Stomach (tissue), 9 donors: ENCODE results near the gene FOSB. TPM values are rescaled to one million over a fixed set of nuclear protein-coding genes. Genes with fewer than 3 reads are reported as not detected.

Experiments
- DNase-seq, 2 donors: peaks; one replicate each; pipeline versions ENCODE4 v3.0.0 to v3.0.0-alpha.2; 2013 to 2019
- H3K27ac ChIP-seq, 5 donors: fragments of 200-600 bp in 4 of 5; sonication (generic) in 4 of 5; one replicate each; pipeline ENCODE4 v1.5.1; 2013 to 2019; ENCODE audit warnings: mild to moderate bottlenecking in 1 of 5, moderate library complexity in 1 of 5
- H3K27me3 ChIP-seq, 3 donors: fragments of 200-600 bp; sonication (generic); one replicate each; pipeline ENCODE4 v1.5.1; 2017 to 2019; ENCODE audit warnings: mixed run types in 1 of 3
- H3K36me3 ChIP-seq, 4 donors: fragments of 200-600 bp; sonication (generic); 1 replicate in 3 of 4; 2 replicates in 1 of 4; pipeline ENCODE4 v1.5.1; 2016 to 2019
- H3K4me1 ChIP-seq, 4 donors: fragments of 200-600 bp; sonication (generic); one replicate each; pipeline ENCODE4 v1.5.1; 2016 to 2019
- H3K4me3 ChIP-seq, 4 donors: fragments of 200-600 bp; sonication (generic) in 3 of 4; one replicate each; pipeline ENCODE4 v1.5.1; 2016 to 2019; ENCODE audit warnings: mild to moderate bottlenecking in 1 of 4
- H3K9me3 ChIP-seq, 4 donors: fragments of 200-600 bp; sonication (generic); one replicate each; pipeline ENCODE4 v1.5.1; 2016 to 2019
- EP300 ChIP-seq: sonication (generic); formaldehyde crosslinking; IDR thresholded peaks from one replicate; pipeline ENCODE4 v1.6.1; 2017; ENCODE audit warnings: antibody characterized with exemption
- POLR2A ChIP-seq, 4 donors: fragments of 450-650 bp; IDR thresholded peaks; one replicate each; pipeline ENCODE4 v1.6.1; 2016; ENCODE audit warnings: antibody characterized with exemption in 4 of 4, control low read depth in 2 of 4, mild to moderate bottlenecking in 1 of 4, moderate library complexity in 1 of 4
- POLR2AphosphoS5 ChIP-seq, 3 donors: sonication (generic); formaldehyde crosslinking; IDR thresholded peaks; one replicate each; pipeline ENCODE4 v1.6.1; 2016; ENCODE audit warnings: antibody characterized with exemption in 3 of 3
- whole genome bisulfite sequencing, 5 donors: extraction: QIAGEN DNeasy Blood & Tissue Kit in 3 of 5; methylation state at CpG; one replicate each; pipeline versions ENCODE4 v1.1.5 to v1.1.7; 2013 to 2018; 5-methylcytosine and 5-hydroxymethylcytosine counted together
- intact Hi-C: fragments of 100-400 bp; cut with DNase I; formaldehyde crosslinking; loops from one replicate; pipeline ENCODE4 v1.15.1; 2023; ENCODE audit warnings: low total_unique reads
- polyA plus RNA-seq, 3 donors: library from polyadenylated mRNA; stranded (reverse); fragments of 200-250 nt; gene quantifications; one replicate each; pipeline ENCODE4 v1.2.3, GENCODE V29; 2013
- total RNA-seq, 5 donors: library from RNA; depleted of rRNA; stranded (reverse); fragments of >200 nt; gene quantifications; one replicate each; pipeline versions ENCODE4 v1.1.0 to v1.2.3, GENCODE V29; 2014 to 2016
- TF ChIP-seq, protein P1 (sequence below), 7 experiments: fragments of 450-650 bp in 4 of 7; fragments of 200-600 bp in 3 of 7; sonication (generic) in 3 of 7; IDR thresholded peaks; one replicate each; pipeline ENCODE4 v1.5.1; 2016 to 2019; ENCODE audit warnings: antibody characterized with exemption in 7 of 7, control low read depth in 2 of 7, mild to moderate bottlenecking in 1 of 7
- donor health status: healthy with polysubstance abuse.
- donor health status: Bipolar disorder and iron deficiency.
- donor health status: healthy.

The FOSB gene
- total and polyA plus RNA-seq, 8 donors = 1.2 to 76.8 (median 9.0) TPM

DNA sequence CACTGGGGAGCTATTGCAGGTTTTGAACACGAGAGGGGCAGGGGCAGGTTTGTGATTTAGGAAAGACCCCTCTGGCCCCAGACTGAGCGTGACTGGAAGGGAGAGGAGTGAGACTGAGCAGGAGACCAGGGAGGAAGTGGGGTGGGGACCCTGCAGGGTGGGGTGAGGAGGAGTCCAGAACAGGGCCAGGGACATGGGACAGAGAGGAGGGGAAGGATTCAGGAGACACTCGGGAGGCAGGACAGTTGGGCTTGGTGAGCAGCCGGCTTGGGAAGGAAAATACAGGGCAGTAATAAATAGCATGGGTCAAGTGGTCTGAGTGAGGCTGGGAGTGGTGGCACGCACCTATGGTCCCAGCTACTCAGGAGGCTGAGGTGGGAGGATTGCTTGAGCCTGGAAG is 9.4 kb downstream of the FOSB start:
- no peaks in the 10 kb centered on the region for H3K9me3 ChIP-seq
- no peak overlapping the region for H3K27ac ChIP-seq
- DNase-seq = no peak
- H3K4me1 ChIP-seq = peaks cover 7 to 33% (median 21%) of the 10 kb centered on the region in 4 donors
- peaks cover 0 to 29% (median 17%) of the 10 kb centered on the region in 3 donors for H3K27me3 ChIP-seq
- H3K36me3 ChIP-seq = peaks cover 0 to 16% (median 0%) of the 10 kb centered on the region in 4 donors
- TF ChIP-seq POLR2AphosphoS5 (IDR thresholded peaks at IDR 0.05) (no peak), EP300 (no peak), POLR2A (IDR thresholded peaks at IDR 0.05) (no peak)
- TF ChIP-seq, protein P1, sequence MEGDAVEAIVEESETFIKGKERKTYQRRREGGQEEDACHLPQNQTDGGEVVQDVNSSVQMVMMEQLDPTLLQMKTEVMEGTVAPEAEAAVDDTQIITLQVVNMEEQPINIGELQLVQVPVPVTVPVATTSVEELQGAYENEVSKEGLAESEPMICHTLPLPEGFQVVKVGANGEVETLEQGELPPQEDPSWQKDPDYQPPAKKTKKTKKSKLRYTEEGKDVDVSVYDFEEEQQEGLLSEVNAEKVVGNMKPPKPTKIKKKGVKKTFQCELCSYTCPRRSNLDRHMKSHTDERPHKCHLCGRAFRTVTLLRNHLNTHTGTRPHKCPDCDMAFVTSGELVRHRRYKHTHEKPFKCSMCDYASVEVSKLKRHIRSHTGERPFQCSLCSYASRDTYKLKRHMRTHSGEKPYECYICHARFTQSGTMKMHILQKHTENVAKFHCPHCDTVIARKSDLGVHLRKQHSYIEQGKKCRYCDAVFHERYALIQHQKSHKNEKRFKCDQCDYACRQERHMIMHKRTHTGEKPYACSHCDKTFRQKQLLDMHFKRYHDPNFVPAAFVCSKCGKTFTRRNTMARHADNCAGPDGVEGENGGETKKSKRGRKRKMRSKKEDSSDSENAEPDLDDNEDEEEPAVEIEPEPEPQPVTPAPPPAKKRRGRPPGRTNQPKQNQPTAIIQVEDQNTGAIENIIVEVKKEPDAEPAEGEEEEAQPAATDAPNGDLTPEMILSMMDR (IDR thresholded peaks at IDR 0.05) = no peak
- intact Hi-C loops = loop anchor here (5.0 kb wide), 1 partner anchor 35 kb away; no protein-coding TSS in a partner anchor
- 28 to 51% (median 44%) methylated on average over 5 of the region's 5 CpGs for WGBS, 5 donors
- no peak overlapping the region for H3K4me3 ChIP-seq

DNA sequence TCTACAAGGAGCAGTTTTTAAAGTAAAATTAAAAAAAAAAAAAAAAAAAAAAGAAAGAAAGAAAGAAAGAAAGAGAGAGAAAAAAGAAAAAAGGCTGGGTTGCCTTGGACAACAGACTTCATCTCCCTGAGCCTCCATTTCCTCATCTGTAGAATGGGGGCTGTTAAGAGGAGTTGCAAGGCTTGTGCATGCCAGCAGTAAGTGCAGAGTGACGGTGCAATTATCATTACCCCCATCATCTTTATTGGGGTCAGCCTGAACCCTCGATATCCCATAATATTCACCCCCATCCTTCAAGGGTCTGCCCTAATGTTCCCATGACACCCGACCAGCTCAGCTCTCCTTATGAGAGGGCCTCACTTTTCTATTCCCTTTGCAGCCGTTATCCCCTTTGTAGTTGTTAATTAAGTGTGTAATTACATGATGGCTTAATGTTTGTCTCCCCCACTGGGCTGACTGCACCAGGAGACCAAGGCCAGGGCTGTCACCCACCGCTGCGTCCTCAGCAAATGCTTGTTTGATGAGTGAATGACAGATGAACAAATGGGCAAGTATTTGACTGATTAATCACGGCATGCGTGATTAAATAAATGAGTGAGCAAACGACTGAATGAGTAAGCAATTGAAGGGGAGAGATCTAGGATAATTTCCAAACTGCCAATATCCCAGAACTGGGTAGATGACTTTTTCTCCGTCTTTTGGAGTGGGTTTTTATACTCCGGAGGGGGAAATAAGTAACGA is 10.1 kb downstream of the FOSB start:
- Histone ChIP-seq H3K4me1 (peaks cover 7 to 26% (median 14%) of the 10 kb centered on the region in 4 donors), H3K27ac (peak overlapping the region; percentile 85 to 98 (median 95)), H3K36me3 (peaks cover 0 to 9% (median 0%) of the 10 kb centered on the region in 4 donors), H3K4me3 (peak overlapping the region; percentile 45 to 53 (median 46)), H3K9me3 (no peaks in the 10 kb centered on the region), H3K27me3 (peaks cover 0 to 22% (median 12%) of the 10 kb centered on the region in 3 donors)
- no peak for DNase-seq
- TF ChIP-seq, protein P1 (IDR thresholded peaks at IDR 0.05) = no peak
- TF ChIP-seq EP300 (no peak), POLR2A (IDR thresholded peaks at IDR 0.05) (no peak), POLR2AphosphoS5 (IDR thresholded peaks at IDR 0.05) (no peak)
- intact Hi-C loops = loop anchor here (5.0 kb wide), 1 partner anchor 36 kb away; no protein-coding TSS in a partner anchor
- WGBS, 5 donors = 4 to 8% (median 8%) methylated on average over 12 of the region's 12 CpGs

DNA sequence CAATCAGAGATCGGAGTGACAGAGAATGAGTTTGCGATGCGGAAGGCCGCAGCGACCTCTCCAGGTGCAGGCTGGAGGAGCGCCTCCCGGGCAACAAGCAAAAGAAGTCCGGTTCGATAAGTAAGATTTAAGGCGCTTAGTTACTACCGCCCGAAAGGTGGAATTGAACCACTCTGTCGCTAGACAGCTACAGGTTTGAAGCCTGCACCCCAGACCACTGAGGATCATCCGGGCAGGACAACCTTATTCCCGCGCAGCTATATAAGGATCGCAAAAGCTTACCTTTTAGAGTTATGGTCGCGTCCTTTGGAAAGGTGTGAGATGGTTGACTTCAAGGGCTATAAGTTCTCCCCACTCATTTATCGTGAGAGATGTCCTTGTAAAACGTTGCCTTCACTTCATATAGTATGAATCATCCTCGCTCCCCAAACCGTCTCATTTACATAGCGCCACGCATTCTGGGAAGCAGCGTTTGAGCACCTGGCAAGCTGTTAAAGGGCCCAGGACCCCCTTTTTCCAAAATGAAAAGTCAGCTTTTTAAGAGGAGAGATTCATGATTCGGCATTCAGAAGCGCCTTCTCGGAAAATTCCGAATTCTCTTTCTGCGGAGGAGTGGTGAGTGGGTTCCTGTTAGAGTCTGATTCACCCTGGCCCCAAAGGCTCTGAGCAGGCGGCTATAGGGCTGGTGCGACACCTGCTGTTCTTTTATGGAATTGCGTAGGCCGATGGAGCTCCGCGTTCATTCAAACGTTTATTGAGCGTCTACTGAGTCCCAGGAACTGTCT is 10.8 kb downstream of the FOSB start:
- H3K4me3 ChIP-seq = peak overlapping the region; percentile 45 to 53 (median 46)
- TF ChIP-seq, protein P1 (IDR thresholded peaks at IDR 0.05) = peak in 5 of 7 experiments; percentile 96 to 100 (median 97)
- no peak for TF ChIP-seq POLR2A (IDR thresholded peaks at IDR 0.05)
- TF ChIP-seq EP300 = no peak
- TF ChIP-seq POLR2AphosphoS5 (IDR thresholded peaks at IDR 0.05) = peak in 2 of 3 donors; percentile 46 to 75
- H3K4me1 ChIP-seq = peaks cover 7 to 22% (median 11%) of the 10 kb centered on the region in 4 donors
- H3K9me3 ChIP-seq = no peaks in the 10 kb centered on the region
- peaks cover 0 to 15% (median 4%) of the 10 kb centered on the region in 3 donors for H3K27me3 ChIP-seq
- H3K36me3 ChIP-seq = peaks cover 0 to 1% (median 0%) of the 10 kb centered on the region in 4 donors
- peak; percentile 86 to 95 for DNase-seq
- H3K27ac ChIP-seq = peak overlapping the region; percentile 85 to 98 (median 95)
- WGBS, 5 donors = 0% methylated on average over 34 to 39 of the region's 39 CpGs
- intact Hi-C loops = loop anchor here (5.0 kb wide), 1 partner anchor 36 kb away; no protein-coding TSS in a partner anchor

DNA sequence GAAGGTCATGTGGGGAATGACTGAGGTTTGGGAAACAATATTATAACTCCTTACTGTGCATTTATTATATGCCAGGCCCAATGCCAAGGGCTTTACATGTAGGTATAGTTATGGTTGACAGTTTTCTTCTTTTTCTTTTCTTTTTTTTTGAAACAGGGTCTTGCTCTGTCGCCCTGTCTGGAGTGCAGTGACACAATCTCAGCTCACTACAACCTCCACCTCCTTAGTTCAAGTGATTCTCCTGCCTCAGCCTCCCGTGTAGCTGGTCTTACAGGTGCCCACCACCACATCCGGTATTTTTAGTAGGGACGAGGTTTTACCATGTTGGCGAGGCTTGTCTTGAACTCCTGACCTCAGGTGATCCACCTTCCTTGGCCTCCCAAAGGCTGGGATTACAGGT is 15.2 kb downstream of the FOSB start:
- Histone ChIP-seq H3K4me3 (no peak overlapping the region), H3K4me1 (peaks cover 5 to 19% (median 14%) of the 10 kb centered on the region in 4 donors), H3K9me3 (no peaks in the 10 kb centered on the region), H3K36me3 (peaks cover 0 to under 1% (median 0%) of the 10 kb centered on the region in 4 donors), H3K27me3 (no peaks in the 10 kb centered on the region), H3K27ac (no peak overlapping the region)
- intact Hi-C loops = no loop called here
- WGBS, 5 donors = 84 to 95% (median 88%) methylated on average over 5 of the region's 5 CpGs
- TF ChIP-seq POLR2AphosphoS5 (IDR thresholded peaks at IDR 0.05) (no peak), EP300 (no peak), POLR2A (IDR thresholded peaks at IDR 0.05) (no peak)
- TF ChIP-seq, protein P1 (IDR thresholded peaks at IDR 0.05) = no peak
- DNase-seq = no peak
